Endothelial cell of umbilical vein (primary cell): ENCODE results near the gene CEP70. TPM values are rescaled to one million over a fixed set of nuclear protein-coding genes. Genes with fewer than 3 reads are reported as not detected.

Experiments used
- BruUV-seq: library from RNA; stranded (reverse); fragments of 400-500 nt; replicated peaks from 2 replicates; lab custom pipeline; 2021; lab: Mats Ljungman, UMichigan
- CTCF ChIA-PET: fragments of 300-600, 350-600 bp; sonication (Branson Sonifier 250); formaldehyde crosslinking; loops from one replicate; lab custom pipeline; 2021; ENCODE audit warnings: antibody characterized with exemption, inconsistent platforms; lab: Charles Lee
- POLR2A ChIA-PET: fragments of 300-600, 350-600 bp; sonication (Branson Sonifier 250); formaldehyde crosslinking; loops from one replicate; lab custom pipeline; 2021; ENCODE audit warnings: antibody characterized with exemption, inconsistent platforms; lab: Charles Lee
- DNase-seq: peaks from one replicate; pipeline ENCODE4 v3.0.0-alpha.2; 2011; ENCODE audit warnings: low read depth, low spot score
- FAIRE-seq: peaks from 2 replicates; lab custom pipeline; 2011; peaks lifted over from hg19 to GRCh38; lab: Jason Lieb, UNC
- H2AFZ ChIP-seq: 2 replicates; pipeline ENCODE4 v1.6.0; 2012; ENCODE audit warnings: low read depth, low read length, control low read depth, inconsistent platforms
- H3K27ac ChIP-seq: 2 replicates; pipeline ENCODE4 v1.5.1; 2011; ENCODE audit warnings: low read depth, mild to moderate bottlenecking, control low read depth, low read length, moderate library complexity; ENCODE audit not compliant: insufficient read depth
- H3K27me3 ChIP-seq, 2 experiments: 2 replicates each; pipeline versions ENCODE4 v1.6.0 to v1.6.1; 2011; ENCODE audit warnings: low read length in 2 of 2, mixed read lengths in 1 of 2; ENCODE audit not compliant: control insufficient read depth in 2 of 2, insufficient read depth in 2 of 2
- H3K36me3 ChIP-seq, 2 experiments: 2 replicates in 1 of 2; 3 replicates in 1 of 2; pipeline ENCODE4 v1.5.1; 2011; ENCODE audit warnings: low read length in 2 of 2, mild to moderate bottlenecking in 1 of 2, moderate library complexity in 1 of 2; ENCODE audit not compliant: control insufficient read depth in 2 of 2, insufficient read depth in 2 of 2; ENCODE audit errors: extremely low read depth in 1 of 2
- H3K4me1 ChIP-seq: 3 replicates; pipeline ENCODE4 v1.5.1; 2011; ENCODE audit warnings: mild to moderate bottlenecking, low read length; ENCODE audit not compliant: control insufficient read depth, insufficient read depth; ENCODE audit errors: extremely low read depth
- H3K4me2 ChIP-seq: 2 replicates; pipeline ENCODE4 v1.6.1; 2011; ENCODE audit warnings: low read length, control low read depth, mixed read lengths; ENCODE audit not compliant: insufficient read depth
- H3K4me3 ChIP-seq, 3 experiments: fragments of 200-600 bp in 1 of 3; sonication (generic), shearing (Covaris generic) in 1 of 3; replicated peaks in 1 of 3; 2 replicates each; pipeline ENCODE4 v1.5.1; 2011 to 2016; ENCODE audit warnings: control low read depth in 3 of 3, low read length in 3 of 3, mild to moderate bottlenecking in 2 of 3, inconsistent platforms in 1 of 3, low read depth in 1 of 3, moderate library complexity in 1 of 3; ENCODE audit not compliant: insufficient read depth in 1 of 3
- H3K79me2 ChIP-seq: 2 replicates; pipeline ENCODE4 v1.6.0; 2012; ENCODE audit warnings: low read length, inconsistent platforms; ENCODE audit not compliant: control insufficient read depth, insufficient read depth
- H3K9ac ChIP-seq: replicated peaks from 2 replicates; pipeline ENCODE3; 2011; ENCODE audit warnings: low read length, control low read depth; ENCODE audit not compliant: insufficient read depth; ENCODE audit errors: extremely low read depth
- H3K9me1 ChIP-seq: replicated peaks from 3 replicates; pipeline ENCODE4 v1.6.0; 2011; ENCODE audit warnings: mild to moderate bottlenecking, low read length; ENCODE audit not compliant: control insufficient read depth, insufficient read depth; ENCODE audit errors: extremely low read depth
- H3K9me3 ChIP-seq: replicated peaks from 2 replicates; pipeline ENCODE4 v1.5.1; 2012; ENCODE audit warnings: low read length, inconsistent platforms; ENCODE audit not compliant: control insufficient read depth, insufficient read depth
- H4K20me1 ChIP-seq: replicated peaks from 2 replicates; pipeline ENCODE3; 2011; ENCODE audit warnings: mild to moderate bottlenecking, low read length; ENCODE audit not compliant: control insufficient read depth, insufficient read depth; ENCODE audit errors: extremely low read depth
- EZH2 ChIP-seq: IDR thresholded peaks from 2 replicates; pipeline ENCODE4 v1.6.1; 2012; ENCODE audit warnings: borderline replicate concordance, low read depth, mild to moderate bottlenecking, moderate library complexity, low read length, inconsistent platforms; ENCODE audit not compliant: severe bottlenecking
- FOS ChIP-seq: IDR thresholded peaks from 2 replicates; pipeline ENCODE4 v1.6.1; 2011; ENCODE audit warnings: mild to moderate bottlenecking, low read length, moderate library complexity, borderline replicate concordance; ENCODE audit not compliant: insufficient read depth
- GATA2 ChIP-seq: IDR thresholded peaks from 2 replicates; pipeline ENCODE4 v1.7.0; 2011; ENCODE audit warnings: low read depth, mild to moderate bottlenecking, moderate library complexity, mixed read lengths, low read length; ENCODE audit not compliant: insufficient read length, insufficient read depth
- JUN ChIP-seq: IDR thresholded peaks from 2 replicates; pipeline ENCODE4 v1.6.1; 2011; ENCODE audit warnings: borderline replicate concordance, low read depth; ENCODE audit not compliant: insufficient read length, insufficient read depth
- MYC ChIP-seq: IDR thresholded peaks from one replicate; pipeline ENCODE4 v1.6.1; 2011; ENCODE audit warnings: mild to moderate bottlenecking, low read depth, low read length
- POLR2A ChIP-seq: IDR thresholded peaks from 2 replicates; pipeline ENCODE4 v1.6.1; 2012; ENCODE audit warnings: low read depth, mild to moderate bottlenecking, control low read depth, low read length
- POLR2AphosphoS5 ChIP-seq: IDR thresholded peaks from 2 replicates; pipeline ENCODE4 v1.6.1; 2012; ENCODE audit warnings: low read depth, mild to moderate bottlenecking, control low read depth, low read length, moderate library complexity; ENCODE audit not compliant: insufficient read depth
- dilution Hi-C: fragments of 300-500 bp; cut with MboI; formaldehyde crosslinking; loops from one replicate; pipeline ENCODE4 v1.15.0; 2019; ENCODE audit warnings: low sequenced_read_pairs; ENCODE audit not compliant: extremely low pct_ligation_motif_present
- intact Hi-C: fragments of 100-400 bp; cut with micrococcal nuclease; formaldehyde crosslinking; loops from one replicate; pipeline ENCODE4 v1.10.0; 2022
- polyA plus RNA-seq, 4 experiments: library from polyadenylated mRNA; depleted of rRNA in 3 of 4; stranded (reverse) in 3 of 4; unstranded in 1 of 4; fragments of >200 nt; gene quantifications; 2 replicates each; pipeline versions ENCODE4 v1.2.1 to v1.2.3, GENCODE V29; 2011 to 2012; ENCODE audit warnings: missing spikeins in 1 of 4
- total RNA-seq: library from RNA; stranded (reverse); gene quantifications from 2 replicates; pipeline ENCODE4 v1.2.3, GENCODE V29; 2021
- TF ChIP-seq, protein P1 (sequence below), 2 donors: IDR thresholded peaks; 1 replicate in 1 of 2; 2 replicates in 1 of 2; pipeline ENCODE4 v1.5.1; 2011; ENCODE audit warnings: low read length in 2 of 2, mild to moderate bottlenecking in 2 of 2, moderate library complexity in 2 of 2, control low read depth in 1 of 2, inconsistent platforms in 1 of 2, low read depth in 1 of 2; ENCODE audit not compliant: insufficient read depth in 1 of 2; ENCODE audit errors: extremely low read depth in 1 of 2
- TF ChIP-seq, protein P2 (sequence below): IDR thresholded peaks from 2 replicates; pipeline ENCODE4 v1.6.1; 2011; ENCODE audit not compliant: insufficient read depth, insufficient read length

CEP70 gene
- total and polyA plus RNA-seq, 2 donors (not counting 3 experiments of a cell fraction or from before 2014, with no cell fraction given), result 2.1 to 16.9 TPM

GRCh38 chr3:138449490-138449889 is 144.6 kb downstream of the CEP70 start:
- Histone ChIP-seq H3K4me2 (no peak overlapping the region), H3K4me1 (no peaks in the 10 kb centered on the region), H3K27ac (no peak overlapping the region), H3K9me1 (no peaks in the 10 kb centered on the region), H3K9ac (no peak overlapping the region), H2AFZ (no peak overlapping the region), H3K9me3 (no peaks in the 10 kb centered on the region), H3K79me2 (no peaks in the 10 kb centered on the region), H4K20me1 (no peaks in the 10 kb centered on the region), H3K36me3 (no peaks in the 10 kb centered on the region), H3K4me3 (no peak overlapping the region), H3K27me3 (peaks cover 0 to 2% of the 10 kb centered on the region in 2 experiments)
- CTCF ChIA-PET, result interaction anchor here (1.0 kb wide), 1 partner anchor 32 kb away, joined by 3 read pairs; no protein-coding TSS in a partner anchor
- POLR2A ChIA-PET, result no interaction called here
- DNase-seq, result no peak
- dilution Hi-C loops, result no loop called here
- intact Hi-C loops, result no loop called here
- no TSS peak for BruUV-seq
- TF ChIP-seq POLR2A (no peak), FOS (no peak), MYC (no peak), GATA2 (no peak), JUN (no peak), POLR2AphosphoS5 (no peak), EZH2 (no peak)
- TF ChIP-seq, protein P1, sequence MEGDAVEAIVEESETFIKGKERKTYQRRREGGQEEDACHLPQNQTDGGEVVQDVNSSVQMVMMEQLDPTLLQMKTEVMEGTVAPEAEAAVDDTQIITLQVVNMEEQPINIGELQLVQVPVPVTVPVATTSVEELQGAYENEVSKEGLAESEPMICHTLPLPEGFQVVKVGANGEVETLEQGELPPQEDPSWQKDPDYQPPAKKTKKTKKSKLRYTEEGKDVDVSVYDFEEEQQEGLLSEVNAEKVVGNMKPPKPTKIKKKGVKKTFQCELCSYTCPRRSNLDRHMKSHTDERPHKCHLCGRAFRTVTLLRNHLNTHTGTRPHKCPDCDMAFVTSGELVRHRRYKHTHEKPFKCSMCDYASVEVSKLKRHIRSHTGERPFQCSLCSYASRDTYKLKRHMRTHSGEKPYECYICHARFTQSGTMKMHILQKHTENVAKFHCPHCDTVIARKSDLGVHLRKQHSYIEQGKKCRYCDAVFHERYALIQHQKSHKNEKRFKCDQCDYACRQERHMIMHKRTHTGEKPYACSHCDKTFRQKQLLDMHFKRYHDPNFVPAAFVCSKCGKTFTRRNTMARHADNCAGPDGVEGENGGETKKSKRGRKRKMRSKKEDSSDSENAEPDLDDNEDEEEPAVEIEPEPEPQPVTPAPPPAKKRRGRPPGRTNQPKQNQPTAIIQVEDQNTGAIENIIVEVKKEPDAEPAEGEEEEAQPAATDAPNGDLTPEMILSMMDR (IDR thresholded peaks at IDR 0.05; ENCODE audit: extremely low read depth in 1 of 2, insufficient read depth in 1 of 2, low read depth in 1 of 2, low read length in 2 of 2), result no peak
- TF ChIP-seq, protein P2, sequence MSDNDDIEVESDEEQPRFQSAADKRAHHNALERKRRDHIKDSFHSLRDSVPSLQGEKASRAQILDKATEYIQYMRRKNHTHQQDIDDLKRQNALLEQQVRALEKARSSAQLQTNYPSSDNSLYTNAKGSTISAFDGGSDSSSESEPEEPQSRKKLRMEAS, result no peak
- FAIRE-seq, result no peak
